ENCODE measurements around the gene RIN3. TPM values are rescaled to one million over a fixed set of nuclear protein-coding genes. Genes with fewer than 3 reads are reported as not detected.

Gene RIN3
- total and polyA plus RNA-seq, 10 of the 15 experiments (the other 5 are each of a cell fraction or from before 2014, with no cell fraction given), result 0.91 to 23.3 (median 6.3) TPM

DNA sequence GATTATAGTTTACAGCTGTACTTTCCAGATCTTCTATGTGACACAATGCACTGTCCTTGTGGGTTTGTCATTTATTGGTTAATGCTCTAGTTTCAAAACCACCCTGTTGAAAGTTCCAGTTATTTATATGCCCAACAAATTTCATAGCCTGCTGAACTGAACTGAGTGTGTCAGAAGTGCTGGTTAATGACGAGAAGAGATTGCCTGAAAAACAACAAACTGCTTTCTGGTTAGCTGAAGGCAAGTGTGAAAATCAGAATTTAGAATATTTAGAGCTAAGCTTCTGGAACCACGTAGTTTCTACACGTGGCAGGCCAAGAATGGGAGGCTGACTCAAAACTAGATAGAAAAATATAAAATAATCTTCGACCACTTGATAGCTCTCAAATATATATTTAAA, 19.1 kb upstream of the RIN3 start (continued):
- TF ChIP-seq, protein P1, sequence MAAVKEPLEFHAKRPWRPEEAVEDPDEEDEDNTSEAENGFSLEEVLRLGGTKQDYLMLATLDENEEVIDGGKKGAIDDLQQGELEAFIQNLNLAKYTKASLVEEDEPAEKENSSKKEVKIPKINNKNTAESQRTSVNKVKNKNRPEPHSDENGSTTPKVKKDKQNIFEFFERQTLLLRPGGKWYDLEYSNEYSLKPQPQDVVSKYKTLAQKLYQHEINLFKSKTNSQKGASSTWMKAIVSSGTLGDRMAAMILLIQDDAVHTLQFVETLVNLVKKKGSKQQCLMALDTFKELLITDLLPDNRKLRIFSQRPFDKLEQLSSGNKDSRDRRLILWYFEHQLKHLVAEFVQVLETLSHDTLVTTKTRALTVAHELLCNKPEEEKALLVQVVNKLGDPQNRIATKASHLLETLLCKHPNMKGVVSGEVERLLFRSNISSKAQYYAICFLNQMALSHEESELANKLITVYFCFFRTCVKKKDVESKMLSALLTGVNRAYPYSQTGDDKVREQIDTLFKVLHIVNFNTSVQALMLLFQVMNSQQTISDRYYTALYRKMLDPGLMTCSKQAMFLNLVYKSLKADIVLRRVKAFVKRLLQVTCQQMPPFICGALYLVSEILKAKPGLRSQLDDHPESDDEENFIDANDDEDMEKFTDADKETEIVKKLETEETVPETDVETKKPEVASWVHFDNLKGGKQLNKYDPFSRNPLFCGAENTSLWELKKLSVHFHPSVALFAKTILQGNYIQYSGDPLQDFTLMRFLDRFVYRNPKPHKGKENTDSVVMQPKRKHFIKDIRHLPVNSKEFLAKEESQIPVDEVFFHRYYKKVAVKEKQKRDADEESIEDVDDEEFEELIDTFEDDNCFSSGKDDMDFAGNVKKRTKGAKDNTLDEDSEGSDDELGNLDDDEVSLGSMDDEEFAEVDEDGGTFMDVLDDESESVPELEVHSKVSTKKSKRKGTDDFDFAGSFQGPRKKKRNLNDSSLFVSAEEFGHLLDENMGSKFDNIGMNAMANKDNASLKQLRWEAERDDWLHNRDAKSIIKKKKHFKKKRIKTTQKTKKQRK (IDR thresholded peaks at IDR 0.05; ENCODE audit: low read depth, low read length), result no peak
- TF ChIP-seq, protein P2, sequence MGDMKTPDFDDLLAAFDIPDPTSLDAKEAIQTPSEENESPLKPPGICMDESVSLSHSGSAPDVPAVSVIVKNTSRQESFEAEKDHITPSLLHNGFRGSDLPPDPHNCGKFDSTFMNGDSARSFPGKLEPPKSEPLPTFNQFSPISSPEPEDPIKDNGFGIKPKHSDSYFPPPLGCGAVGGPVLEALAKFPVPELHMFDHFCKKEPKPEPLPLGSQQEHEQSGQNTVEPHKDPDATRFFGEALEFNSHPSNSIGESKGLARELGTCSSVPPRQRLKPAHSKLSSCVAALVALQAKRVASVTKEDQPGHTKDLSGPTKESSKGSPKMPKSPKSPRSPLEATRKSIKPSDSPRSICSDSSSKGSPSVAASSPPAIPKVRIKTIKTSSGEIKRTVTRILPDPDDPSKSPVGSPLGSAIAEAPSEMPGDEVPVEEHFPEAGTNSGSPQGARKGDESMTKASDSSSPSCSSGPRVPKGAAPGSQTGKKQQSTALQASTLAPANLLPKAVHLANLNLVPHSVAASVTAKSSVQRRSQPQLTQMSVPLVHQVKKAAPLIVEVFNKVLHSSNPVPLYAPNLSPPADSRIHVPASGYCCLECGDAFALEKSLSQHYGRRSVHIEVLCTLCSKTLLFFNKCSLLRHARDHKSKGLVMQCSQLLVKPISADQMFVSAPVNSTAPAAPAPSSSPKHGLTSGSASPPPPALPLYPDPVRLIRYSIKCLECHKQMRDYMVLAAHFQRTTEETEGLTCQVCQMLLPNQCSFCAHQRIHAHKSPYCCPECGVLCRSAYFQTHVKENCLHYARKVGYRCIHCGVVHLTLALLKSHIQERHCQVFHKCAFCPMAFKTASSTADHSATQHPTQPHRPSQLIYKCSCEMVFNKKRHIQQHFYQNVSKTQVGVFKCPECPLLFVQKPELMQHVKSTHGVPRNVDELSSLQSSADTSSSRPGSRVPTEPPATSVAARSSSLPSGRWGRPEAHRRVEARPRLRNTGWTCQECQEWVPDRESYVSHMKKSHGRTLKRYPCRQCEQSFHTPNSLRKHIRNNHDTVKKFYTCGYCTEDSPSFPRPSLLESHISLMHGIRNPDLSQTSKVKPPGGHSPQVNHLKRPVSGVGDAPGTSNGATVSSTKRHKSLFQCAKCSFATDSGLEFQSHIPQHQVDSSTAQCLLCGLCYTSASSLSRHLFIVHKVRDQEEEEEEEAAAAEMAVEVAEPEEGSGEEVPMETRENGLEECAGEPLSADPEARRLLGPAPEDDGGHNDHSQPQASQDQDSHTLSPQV (IDR thresholded peaks at IDR 0.05), result no peak
- TF ChIP-seq BCL11A (IDR thresholded peaks at IDR 0.05; ENCODE audit: low read depth, low read length), result no peak
- TF ChIP-seq MTA2 (IDR thresholded peaks at IDR 0.05; ENCODE audit: low read depth), result no peak; the same call in 1 of the 2 replicates
- TF ChIP-seq MEF2B (IDR thresholded peaks at IDR 0.05; ENCODE audit: partially characterized antibody, poor library complexity, severe bottlenecking), result peak; percentile 52
- TF ChIP-seq ATF7 (IDR thresholded peaks at IDR 0.05; ENCODE audit: low read depth), result no peak
- peak in 1 of 2 experiments; percentile 26; a peak in 1 of 4 replicates for TF ChIP-seq BHLHE40 (IDR thresholded peaks at IDR 0.05; ENCODE audit: borderline replicate concordance in 1 of 2, low read depth in 2 of 2, low read length in 1 of 2)
- TF ChIP-seq CREB1 (IDR thresholded peaks at IDR 0.05; ENCODE audit: low read depth), result no peak
- TF ChIP-seq ESRRA (IDR thresholded peaks at IDR 0.05; ENCODE audit: low read length), result no peak
- TF ChIP-seq IKZF2 (IDR thresholded peaks at IDR 0.05), result peak; percentile 35 to 52
- no peak for TF ChIP-seq MXI1 (IDR thresholded peaks at IDR 0.05; ENCODE audit: low read depth, low read length)
- TF ChIP-seq, protein P3, sequence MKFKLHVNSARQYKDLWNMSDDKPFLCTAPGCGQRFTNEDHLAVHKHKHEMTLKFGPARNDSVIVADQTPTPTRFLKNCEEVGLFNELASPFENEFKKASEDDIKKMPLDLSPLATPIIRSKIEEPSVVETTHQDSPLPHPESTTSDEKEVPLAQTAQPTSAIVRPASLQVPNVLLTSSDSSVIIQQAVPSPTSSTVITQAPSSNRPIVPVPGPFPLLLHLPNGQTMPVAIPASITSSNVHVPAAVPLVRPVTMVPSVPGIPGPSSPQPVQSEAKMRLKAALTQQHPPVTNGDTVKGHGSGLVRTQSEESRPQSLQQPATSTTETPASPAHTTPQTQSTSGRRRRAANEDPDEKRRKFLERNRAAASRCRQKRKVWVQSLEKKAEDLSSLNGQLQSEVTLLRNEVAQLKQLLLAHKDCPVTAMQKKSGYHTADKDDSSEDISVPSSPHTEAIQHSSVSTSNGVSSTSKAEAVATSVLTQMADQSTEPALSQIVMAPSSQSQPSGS (IDR thresholded peaks at IDR 0.05; ENCODE audit: low read length), result no peak
- no peak for TF ChIP-seq CBX3 (IDR thresholded peaks at IDR 0.05; ENCODE audit: borderline replicate concordance, low read depth)
- no peak for TF ChIP-seq FOXM1 (IDR thresholded peaks at IDR 0.05; ENCODE audit: low read depth, low read length)
- no peak for TF ChIP-seq PAX5 (IDR thresholded peaks at IDR 0.05; ENCODE audit: borderline replicate concordance, low read depth, low read length)
- TF ChIP-seq, protein P4, sequence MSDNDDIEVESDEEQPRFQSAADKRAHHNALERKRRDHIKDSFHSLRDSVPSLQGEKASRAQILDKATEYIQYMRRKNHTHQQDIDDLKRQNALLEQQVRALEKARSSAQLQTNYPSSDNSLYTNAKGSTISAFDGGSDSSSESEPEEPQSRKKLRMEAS (IDR thresholded peaks at IDR 0.05; ENCODE audit: low read depth, low read length), result no peak
- TF ChIP-seq, protein P5, sequence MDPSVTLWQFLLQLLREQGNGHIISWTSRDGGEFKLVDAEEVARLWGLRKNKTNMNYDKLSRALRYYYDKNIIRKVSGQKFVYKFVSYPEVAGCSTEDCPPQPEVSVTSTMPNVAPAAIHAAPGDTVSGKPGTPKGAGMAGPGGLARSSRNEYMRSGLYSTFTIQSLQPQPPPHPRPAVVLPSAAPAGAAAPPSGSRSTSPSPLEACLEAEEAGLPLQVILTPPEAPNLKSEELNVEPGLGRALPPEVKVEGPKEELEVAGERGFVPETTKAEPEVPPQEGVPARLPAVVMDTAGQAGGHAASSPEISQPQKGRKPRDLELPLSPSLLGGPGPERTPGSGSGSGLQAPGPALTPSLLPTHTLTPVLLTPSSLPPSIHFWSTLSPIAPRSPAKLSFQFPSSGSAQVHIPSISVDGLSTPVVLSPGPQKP (IDR thresholded peaks at IDR 0.05; ENCODE audit: low read depth, low read length), result no peak
